Right kidney (tissue), 1 donor: ENCODE results near the gene ID1.
"Not testable (repeated sequence)": the region's sequence is repeated elsewhere in the genome, so short reads cannot be mapped to it uniquely, and the experiment has no call there.

ENCODE experiments used
- DNase-seq: peaks from one replicate; pipeline ENCODE4 v3.0.0-alpha.2; 2016

ID1 gene

DNA sequence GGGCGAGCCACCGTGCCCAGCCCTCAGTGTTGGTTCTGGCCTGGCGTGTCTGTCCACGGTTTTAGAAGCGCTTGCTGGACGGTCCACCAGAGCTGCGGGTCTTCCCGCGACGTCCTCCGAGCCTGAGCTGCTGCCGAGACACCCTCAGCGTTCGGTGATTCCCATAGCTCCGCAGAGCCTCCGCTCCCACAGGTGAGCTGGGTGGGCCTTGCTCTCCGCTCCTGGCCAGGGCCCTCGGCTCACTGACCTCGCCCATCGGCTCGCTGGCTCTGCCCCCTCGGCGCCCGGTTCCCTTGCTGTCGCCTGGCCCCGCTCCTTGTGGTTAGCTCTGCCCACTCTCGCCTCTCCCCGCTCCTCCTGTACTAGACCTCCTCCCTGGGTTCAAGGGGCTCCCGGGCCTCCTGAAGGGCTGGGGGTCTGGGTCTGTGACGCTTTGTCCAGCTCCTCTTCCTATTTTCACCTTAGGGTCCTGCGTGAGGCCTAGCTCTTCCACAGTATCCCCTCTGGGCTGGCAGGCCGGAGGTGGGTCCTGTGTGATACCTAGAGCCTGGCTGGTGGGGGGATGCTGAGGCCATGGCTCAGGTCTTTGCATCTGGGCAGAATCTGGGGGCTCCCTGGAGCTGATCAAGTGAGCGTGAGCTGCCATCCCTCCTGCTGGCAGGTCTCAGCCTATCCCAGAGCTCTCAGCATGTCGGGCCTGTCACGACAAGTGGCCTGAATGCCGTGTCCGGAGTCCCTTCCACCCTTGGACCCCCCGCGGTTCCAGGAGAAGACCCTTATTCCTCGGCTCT, 27.7 kb downstream of the ID1 start:
- no peak for DNase-seq

DNA sequence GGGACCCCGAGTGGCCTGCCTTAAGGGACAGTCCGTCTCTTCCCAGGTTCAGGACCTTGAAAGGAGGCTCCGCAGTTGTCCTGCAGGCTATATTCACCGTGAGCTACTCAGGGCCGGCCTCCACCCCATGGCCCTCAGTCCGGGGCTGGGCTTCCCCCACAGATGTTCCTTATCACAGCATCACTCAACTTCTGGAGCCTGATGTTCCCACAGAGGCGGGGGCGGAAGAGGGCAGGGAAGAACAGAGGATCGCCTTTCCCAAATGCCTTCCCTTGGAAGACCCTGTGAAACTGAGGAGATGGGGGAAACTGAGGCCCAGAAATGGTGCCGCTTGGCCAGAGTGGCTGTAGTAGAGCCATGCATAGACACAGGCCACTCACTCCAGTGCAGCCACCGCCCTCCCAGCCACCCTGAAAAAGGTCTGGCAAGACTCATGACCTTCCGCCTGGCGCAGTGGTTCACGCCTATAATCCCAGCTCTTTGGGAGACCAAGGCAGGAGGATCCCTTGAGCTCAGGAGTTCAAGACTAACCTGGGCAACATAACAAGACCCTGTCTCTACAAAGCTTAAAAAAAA, 28.3 kb downstream of the ID1 start:
- DNase-seq: no peak

DNA sequence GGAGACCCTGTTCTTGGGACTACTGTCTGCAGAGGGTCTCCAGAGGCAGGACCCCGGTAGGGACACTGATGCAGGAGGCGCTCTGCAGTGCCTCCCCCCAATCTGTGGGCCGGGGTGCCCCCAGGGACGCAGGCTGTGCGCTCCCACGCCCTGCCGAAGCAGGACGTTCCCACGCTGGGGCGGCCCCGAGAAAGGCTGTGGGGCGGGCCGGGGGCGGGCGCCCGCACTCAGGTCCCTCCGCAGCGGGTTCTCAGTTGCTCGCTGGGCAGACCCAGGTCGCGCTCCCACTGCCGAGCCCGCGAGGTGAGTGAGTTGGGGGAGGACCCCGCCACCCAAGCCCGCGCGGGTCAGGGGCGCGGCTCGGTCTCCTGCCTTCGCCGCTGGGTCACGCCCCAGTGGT, 32.6 kb downstream of the ID1 start, which contains the start of gene COX4I2:
Gene COX4I2, plus strand, starts transcription at position 253 of the 400 bp plus-strand sequence. CDS start 1,106 bp downstream, outside the sequence.
- no peak for DNase-seq

DNA sequence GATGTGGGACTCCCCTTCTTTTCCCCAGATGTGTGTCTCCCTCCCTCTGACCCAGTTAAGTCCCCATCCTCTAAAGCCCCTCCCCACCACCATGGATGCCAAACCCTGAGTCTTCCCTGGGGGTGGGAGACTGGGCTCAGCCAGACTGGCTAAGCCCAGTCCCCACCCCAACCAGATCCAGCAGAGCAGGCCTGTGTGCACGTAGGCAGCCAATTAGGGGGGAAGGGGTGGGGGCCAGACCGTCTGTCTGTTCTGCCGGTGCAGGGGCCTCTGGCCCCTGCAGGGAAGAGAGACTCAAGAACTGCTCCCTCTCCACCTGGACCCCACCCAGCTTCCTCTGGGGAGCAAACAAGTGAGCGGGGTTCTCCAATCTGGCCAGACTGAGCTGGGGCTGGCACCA, 33.2 kb downstream of the ID1 start:
- DNase-seq: no peak

DNA sequence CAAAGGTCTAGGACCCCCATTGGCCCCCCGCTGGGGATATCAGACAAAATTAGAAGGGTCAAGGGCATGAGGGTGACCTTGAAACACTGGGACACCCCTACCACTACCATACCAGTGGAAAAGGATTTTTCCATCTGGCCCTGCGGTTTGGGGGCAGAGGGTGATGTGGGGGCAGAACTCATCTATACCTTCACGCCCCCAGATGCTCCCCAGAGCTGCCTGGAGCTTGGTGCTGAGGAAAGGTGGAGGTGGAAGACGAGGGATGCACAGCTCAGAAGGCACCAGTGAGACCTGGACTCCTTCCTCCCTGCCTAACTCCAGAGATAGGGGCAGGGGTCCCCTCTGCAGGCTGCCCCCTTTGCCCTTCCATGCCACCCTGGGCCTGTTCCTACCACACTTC, 33.7 kb downstream of the ID1 start:
- DNase-seq: no peak

DNA sequence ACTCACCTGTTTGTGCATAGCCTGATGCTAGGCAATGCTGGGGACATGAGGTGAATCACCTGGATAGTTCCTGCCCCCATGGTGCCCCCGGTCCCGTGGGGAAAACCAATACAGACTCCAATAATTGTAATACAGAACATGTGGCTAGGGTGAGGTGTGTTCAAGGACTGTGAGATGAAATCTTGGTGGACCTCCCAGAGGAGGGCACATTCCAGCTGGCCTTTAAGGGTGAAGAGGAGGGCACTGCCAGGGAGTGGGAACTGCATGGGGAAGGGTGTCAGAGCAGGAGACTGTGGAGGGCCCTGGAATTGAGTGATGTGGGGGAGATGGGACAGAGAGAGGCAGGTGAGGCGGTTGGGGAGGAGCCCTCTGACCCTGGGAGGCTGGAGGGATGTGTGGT, 35.2 kb downstream of the ID1 start:
- DNase-seq: no peak

DNA sequence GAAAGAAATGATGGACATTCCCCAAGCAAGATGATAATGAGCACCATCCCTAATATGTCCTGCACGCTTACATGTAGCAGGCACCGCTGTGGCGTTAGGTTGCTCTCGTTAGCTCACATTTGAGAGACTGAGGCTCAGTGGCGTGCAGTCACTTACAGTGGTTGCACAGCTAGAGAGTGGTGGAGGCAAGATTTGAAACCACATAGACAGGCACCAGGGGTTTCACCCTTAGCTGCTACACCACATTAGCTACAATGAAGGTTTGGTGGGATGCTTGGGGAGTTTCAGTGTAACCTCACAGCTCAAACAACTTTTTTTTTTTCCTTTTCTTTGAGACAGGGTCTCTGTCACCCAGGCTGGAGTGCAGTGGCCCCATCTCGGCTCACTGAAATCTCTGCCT, 36.3 kb downstream of the ID1 start:
- DNase-seq: no peak

DNA sequence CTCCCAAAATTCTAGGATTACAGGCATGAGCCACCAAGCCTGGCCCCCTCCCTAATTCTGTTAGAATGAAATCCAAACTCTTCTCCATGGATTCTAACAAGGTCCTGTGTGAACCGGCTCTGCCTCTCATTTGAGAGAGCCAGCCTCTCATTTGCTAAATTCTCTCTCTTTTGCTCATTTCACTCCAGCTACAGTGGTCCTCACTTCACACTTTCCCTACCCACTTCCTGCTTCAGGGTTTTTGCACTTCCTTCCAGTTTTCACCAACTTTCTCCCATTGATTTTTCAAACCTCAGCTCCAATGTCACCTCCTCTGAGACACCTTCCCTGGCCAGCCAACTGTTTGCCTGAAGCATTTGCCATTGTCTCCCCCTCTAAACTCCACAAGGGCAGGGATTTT, 37.7 kb downstream of the ID1 start:
- no peak for DNase-seq

DNA sequence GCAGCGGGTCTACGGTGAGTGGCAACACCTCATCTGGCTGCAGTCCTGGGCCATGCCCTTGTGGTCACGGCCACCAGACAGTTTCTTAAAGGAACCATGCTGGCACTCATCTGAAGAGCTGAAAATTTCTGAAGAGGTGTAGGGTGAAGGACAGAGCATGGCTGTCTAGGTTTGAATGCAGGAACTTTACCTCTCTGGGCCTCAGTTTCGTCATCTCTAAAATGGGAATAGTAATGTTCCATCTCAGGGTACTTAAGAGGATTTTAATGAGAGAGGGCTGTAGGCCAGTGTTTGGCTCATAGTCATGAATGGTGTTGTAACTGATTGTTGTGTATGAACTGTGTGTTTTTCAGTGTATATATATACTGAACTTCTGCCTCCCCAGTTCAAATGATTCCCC, 38.4 kb downstream of the ID1 start:
- DNase-seq: no peak

DNA sequence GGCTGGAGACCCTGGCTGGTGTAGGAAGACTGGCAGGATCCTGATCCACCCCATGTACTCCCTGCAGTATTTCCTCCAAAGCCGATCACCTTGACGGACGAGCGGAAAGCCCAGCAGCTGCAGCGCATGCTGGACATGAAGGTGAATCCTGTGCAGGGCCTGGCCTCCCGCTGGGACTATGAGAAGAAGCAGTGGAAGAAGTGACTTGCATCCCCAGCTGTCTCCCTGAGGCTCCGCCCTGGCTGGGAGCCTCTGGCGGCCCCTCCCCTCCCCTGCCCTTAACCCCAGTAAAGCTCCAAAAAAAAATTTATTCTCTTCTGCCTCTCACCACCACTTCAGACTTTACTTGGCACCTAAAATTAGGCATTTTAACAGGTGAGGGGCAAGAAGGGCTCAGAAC, 39.6 kb downstream of the ID1 start:
- DNase-seq: no peak

DNA sequence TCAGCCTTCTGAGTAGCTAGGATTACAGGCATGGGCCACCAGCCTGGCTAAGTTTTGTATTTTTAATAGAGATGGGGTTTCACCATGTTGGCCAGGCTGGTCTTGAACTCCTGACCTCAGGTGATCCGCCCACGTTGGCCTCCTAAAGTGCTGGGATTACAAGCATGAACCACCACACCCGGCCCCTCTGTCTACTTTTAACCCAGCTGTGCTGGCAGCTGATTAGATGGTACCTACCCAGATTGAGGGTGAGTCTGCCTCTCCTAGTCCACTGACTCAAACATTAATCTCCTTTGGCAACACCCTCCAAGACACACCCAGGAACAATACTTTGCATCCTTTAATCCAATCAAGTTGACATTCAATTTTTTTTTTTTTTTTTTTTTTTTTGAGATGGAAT, 43.0 kb downstream of the ID1 start:
- DNase-seq: not testable (repeated sequence)

DNA sequence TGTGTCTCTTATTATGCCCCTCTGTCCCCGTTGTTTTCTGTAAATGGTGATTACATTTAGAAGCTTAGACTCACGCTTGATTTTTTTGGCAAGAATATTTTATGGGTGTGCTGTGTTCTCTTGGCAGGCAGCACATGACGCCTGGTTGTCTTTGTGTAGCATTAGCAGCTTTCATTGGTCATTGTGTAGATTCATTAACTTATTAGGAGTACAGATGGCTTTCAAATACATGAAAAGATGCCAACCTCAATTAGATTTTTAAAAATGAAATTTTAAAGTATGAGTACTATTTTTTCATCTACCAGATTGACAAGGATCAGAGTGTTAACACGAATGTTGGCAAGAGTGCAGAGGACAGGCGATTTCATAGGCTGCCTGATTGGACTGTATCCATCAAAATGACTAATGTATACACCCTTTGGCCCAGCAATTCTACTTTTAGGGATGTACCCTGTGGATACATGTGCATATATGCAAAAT, 47.9 kb downstream of the ID1 start:
- no peak for DNase-seq

DNA sequence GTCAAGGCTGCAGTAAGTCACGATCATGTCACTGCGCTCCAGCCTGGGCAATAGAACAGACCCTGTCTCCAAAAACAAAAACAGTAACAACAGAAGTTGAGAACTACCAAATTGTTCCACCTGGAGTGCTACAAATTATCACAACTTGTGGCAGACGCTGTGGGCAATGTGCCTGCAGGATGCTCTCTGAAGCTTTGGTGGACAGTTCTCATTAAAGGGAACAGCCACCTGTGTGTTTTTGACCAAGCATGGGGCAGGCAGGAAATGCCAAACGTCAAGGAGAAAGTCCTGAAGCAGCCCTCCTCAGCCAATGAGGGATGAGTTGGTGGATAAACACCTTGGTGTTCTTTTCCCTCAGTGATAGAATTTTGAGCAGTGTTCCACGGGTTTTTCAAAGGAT, 48.5 kb downstream of the ID1 start:
- DNase-seq: no peak

DNA sequence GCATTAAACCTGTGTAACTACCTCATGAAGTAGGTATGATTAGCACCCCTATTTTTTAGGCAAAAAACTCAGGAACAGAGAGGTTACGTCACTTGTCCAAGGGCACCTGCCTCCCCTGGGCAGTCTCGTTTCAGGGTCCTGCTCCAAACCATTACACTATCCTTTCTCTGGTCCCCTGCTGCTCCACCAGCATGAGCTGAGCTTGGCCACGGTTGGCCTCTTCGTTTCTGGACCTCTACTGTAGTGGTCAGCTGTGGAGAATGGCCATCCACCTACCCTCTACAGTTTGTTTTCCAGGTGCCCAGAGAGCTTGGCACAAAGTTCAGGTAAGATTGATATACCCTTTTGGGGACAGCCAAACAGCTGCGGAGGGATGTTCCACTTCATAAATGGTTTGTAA, 49.4 kb downstream of the ID1 start:
- DNase-seq: no peak
